ENCODE measurements around the gene KRTAP10-2. TPM values are rescaled to one million over a fixed set of nuclear protein-coding genes. Genes with fewer than 3 reads are reported as not detected.

The KRTAP10-2 gene
- total and polyA plus RNA-seq, 2 experiments from 2014 or later, result 0.24 TPM; not detected in 1

DNA sequence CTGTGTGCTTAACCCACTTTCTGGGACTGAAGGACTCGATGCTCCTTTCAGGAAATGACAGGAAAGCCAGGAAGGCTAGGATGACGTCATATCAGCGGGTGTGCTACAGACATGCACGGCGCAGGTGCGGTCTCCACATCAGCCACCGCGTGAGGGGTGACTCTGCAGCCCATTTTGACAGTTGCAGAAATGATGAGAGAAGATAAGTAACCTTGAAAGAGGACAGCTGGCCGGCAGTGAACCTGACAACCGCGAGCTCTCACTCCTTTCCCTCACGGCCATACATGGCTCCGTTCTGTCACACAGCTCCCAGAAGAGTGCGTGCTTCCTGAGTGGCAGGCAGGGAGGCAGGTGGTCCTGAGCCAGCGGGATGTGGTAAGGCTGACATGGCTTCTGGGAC lies 30.8 kb upstream of the KRTAP10-2 start (continued):
- TF ChIP-seq, protein P1, sequence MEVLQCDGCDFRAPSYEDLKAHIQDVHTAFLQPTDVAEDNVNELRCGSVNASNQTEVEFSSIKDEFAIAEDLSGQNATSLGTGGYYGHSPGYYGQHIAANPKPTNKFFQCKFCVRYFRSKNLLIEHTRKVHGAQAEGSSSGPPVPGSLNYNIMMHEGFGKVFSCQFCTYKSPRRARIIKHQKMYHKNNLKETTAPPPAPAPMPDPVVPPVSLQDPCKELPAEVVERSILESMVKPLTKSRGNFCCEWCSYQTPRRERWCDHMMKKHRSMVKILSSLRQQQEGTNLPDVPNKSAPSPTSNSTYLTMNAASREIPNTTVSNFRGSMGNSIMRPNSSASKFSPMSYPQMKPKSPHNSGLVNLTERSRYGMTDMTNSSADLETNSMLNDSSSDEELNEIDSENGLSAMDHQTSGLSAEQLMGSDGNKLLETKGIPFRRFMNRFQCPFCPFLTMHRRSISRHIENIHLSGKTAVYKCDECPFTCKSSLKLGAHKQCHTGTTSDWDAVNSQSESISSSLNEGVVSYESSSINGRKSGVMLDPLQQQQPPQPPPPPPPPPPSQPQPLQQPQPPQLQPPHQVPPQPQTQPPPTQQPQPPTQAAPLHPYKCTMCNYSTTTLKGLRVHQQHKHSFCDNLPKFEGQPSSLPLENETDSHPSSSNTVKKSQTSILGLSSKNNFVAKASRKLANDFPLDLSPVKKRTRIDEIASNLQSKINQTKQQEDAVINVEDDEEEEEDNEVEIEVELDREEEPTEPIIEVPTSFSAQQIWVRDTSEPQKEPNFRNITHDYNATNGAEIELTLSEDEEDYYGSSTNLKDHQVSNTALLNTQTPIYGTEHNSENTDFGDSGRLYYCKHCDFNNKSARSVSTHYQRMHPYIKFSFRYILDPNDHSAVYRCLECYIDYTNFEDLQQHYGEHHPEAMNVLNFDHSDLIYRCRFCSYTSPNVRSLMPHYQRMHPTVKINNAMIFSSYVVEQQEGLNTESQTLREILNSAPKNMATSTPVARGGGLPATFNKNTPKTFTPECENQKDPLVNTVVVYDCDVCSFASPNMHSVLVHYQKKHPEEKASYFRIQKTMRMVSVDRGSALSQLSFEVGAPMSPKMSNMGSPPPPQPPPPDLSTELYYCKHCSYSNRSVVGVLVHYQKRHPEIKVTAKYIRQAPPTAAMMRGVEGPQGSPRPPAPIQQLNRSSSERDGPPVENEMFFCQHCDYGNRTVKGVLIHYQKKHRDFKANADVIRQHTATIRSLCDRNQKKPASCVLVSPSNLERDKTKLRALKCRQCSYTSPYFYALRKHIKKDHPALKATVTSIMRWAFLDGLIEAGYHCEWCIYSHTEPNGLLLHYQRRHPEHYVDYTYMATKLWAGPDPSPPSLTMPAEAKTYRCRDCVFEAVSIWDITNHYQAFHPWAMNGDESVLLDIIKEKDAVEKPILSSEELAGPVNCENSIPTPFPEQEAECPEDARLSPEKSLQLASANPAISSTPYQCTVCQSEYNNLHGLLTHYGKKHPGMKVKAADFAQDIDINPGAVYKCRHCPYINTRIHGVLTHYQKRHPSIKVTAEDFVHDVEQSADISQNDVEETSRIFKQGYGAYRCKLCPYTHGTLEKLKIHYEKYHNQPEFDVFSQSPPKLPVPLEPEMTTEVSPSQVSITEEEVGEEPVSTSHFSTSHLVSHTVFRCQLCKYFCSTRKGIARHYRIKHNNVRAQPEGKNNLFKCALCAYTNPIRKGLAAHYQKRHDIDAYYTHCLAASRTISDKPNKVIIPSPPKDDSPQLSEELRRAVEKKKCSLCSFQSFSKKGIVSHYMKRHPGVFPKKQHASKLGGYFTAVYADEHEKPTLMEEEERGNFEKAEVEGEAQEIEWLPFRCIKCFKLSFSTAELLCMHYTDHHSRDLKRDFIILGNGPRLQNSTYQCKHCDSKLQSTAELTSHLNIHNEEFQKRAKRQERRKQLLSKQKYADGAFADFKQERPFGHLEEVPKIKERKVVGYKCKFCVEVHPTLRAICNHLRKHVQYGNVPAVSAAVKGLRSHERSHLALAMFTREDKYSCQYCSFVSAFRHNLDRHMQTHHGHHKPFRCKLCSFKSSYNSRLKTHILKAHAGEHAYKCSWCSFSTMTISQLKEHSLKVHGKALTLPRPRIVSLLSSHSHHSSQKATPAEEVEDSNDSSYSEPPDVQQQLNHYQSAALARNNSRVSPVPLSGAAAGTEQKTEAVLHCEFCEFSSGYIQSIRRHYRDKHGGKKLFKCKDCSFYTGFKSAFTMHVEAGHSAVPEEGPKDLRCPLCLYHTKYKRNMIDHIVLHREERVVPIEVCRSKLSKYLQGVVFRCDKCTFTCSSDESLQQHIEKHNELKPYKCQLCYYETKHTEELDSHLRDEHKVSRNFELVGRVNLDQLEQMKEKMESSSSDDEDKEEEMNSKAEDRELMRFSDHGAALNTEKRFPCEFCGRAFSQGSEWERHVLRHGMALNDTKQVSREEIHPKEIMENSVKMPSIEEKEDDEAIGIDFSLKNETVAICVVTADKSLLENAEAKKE (CRISPR knock-in tag; IDR thresholded peaks at IDR 0.05), result no peak
- TF ChIP-seq, protein P2, sequence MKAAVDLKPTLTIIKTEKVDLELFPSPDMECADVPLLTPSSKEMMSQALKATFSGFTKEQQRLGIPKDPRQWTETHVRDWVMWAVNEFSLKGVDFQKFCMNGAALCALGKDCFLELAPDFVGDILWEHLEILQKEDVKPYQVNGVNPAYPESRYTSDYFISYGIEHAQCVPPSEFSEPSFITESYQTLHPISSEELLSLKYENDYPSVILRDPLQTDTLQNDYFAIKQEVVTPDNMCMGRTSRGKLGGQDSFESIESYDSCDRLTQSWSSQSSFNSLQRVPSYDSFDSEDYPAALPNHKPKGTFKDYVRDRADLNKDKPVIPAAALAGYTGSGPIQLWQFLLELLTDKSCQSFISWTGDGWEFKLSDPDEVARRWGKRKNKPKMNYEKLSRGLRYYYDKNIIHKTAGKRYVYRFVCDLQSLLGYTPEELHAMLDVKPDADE (IDR thresholded peaks at IDR 0.05), result no peak
- no peak for TF ChIP-seq EZH2phosphoT487 (IDR thresholded peaks at IDR 0.05; ENCODE audit: unreplicated experiment)
- no peak for TF ChIP-seq STAT1 (IDR thresholded peaks at IDR 0.05; ENCODE audit: unreplicated experiment)
- TF ChIP-seq NANOG (IDR thresholded peaks at IDR 0.05; ENCODE audit: borderline replicate concordance), result no peak

DNA sequence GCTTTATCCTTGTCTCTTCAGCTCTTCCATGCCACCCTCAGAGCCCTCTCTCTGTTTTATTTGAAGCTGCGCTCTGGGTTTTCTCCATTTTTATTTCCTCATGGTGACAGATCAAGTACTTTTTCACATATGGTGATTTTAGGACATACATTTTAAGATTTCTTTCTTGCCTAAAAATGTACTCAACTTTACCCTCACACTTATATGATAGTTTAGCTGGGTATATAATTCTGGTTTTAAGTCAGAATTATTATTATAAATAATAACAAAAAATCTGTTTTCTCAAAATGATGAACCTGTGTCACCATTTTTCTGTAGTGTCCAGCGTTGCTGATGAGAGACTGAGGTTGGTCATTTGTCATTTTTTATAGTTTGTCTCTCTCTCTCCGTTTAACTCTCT lies 29.9 kb upstream of the KRTAP10-2 start:
- no peak for DNase-seq (ENCODE audit: low spot score)
- peaks cover 26% of the 10 kb centered on the region for H3K9me3 Mint-ChIP-seq
- H3K36me3 Mint-ChIP-seq (ENCODE audit: low read depth), result peaks cover 3% of the 10 kb centered on the region; the same call in 2 of the 3 replicates
- Histone ChIP-seq H3K4me1 (ENCODE audit: insufficient read depth) (no peaks in the 10 kb centered on the region), H2AFZ (no peak overlapping the region), H3K27me3 (ENCODE audit: insufficient read depth) (no peaks in the 10 kb centered on the region), H3K4me3 (no peak overlapping the region), H4K20me1 (replicated peaks; ENCODE audit: insufficient read depth) (no peaks in the 10 kb centered on the region), H3K79me2 (replicated peaks; ENCODE audit: insufficient read depth) (no peaks in the 10 kb centered on the region), H3K27ac (ENCODE audit: low read depth) (no peak overlapping the region), H3K9me2 (ENCODE audit: insufficient read depth) (no peaks in the 10 kb centered on the region), H3K36me3 (ENCODE audit: insufficient read depth) (no peaks in the 10 kb centered on the region), H3K4me2 (no peak overlapping the region), H3F3A (replicated peaks; ENCODE audit: low read depth) (no peaks in the 10 kb centered on the region)
- H3K4me3 Mint-ChIP-seq, result no peak overlapping the region
- H3K4me1 Mint-ChIP-seq, result peaks cover 7% of the 10 kb centered on the region
- H3K27me3 Mint-ChIP-seq (ENCODE audit: insufficient read depth, low read depth, poor library complexity), result peaks cover 13% of the 10 kb centered on the region
- H3K27ac Mint-ChIP-seq, result no peak overlapping the region
- no peak for ATAC-seq
- TF ChIP-seq EZH2 (IDR thresholded peaks at IDR 0.05; ENCODE audit: low read depth, unreplicated experiment) (no peak), EZH2phosphoT487 (IDR thresholded peaks at IDR 0.05; ENCODE audit: unreplicated experiment) (no peak), POLR2AphosphoS5 (IDR thresholded peaks at IDR 0.05; ENCODE audit: low read depth) (no peak), JUNB (IDR thresholded peaks at IDR 0.05; ENCODE audit: unreplicated experiment) (no peak)
- TF ChIP-seq, protein P1 (CRISPR knock-in tag; IDR thresholded peaks at IDR 0.05), result no peak

All from GM23338 (cell line).